Measurements from ENCODE around the gene NAALADL2.

DNA sequence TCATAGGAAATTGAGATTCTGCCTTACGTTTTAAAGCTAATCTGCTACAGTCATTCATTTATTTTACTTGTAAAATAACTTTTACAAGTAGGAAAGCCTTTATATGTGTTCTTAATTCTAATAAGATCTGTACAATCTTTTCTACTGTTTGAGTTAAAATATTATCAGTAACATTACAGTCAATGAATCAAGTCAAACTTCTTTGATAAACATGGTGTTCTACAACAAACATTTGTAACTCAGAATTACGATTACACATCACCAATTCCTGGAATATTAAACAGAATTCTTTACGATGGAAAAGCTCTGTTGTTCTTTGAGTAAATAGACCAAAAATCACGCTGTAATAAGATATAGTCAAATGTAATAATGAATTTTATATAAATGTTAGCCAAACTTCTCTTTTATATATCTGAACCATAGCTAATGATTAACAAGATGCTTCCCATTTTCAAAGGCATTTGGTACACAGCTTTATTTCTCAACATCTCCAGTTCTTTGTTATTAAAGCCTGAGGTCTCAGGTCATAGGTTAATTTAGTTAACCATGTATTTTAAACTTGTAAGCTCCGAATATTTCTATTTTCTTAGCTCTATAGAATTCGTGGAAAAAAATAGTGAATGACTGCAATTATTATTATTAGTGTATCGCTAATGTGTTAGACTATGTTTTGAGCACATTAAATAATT is 232.4 kb downstream of the NAALADL2 start:
- TF ChIP-seq POLR2A (IDR thresholded peaks at IDR 0.05; ENCODE audit: low read length) (no peak), GATA1 (IDR thresholded peaks at IDR 0.05; ENCODE audit: low read depth, low read length) (no peak)

Data from erythroblast (primary cell).